Endothelial cell of umbilical vein (primary cell): ENCODE data around the gene ATP6V1G1. TPM values are rescaled to one million over a fixed set of nuclear protein-coding genes. Genes with fewer than 3 reads are reported as not detected.

Experiments
- BruUV-seq: library from RNA; stranded (reverse); fragments of 400-500 nt; replicated peaks from 2 replicates; lab custom pipeline; 2021; lab: Mats Ljungman, UMichigan
- CTCF ChIA-PET: fragments of 300-600, 350-600 bp; sonication (Branson Sonifier 250); formaldehyde crosslinking; loops from one replicate; lab custom pipeline; 2021; ENCODE audit warnings: antibody characterized with exemption, inconsistent platforms; lab: Charles Lee
- POLR2A ChIA-PET: fragments of 300-600, 350-600 bp; sonication (Branson Sonifier 250); formaldehyde crosslinking; loops from one replicate; lab custom pipeline; 2021; ENCODE audit warnings: antibody characterized with exemption, inconsistent platforms; lab: Charles Lee
- DNase-seq: peaks from one replicate; pipeline ENCODE4 v3.0.0-alpha.2; 2011; ENCODE audit warnings: low read depth, low spot score
- FAIRE-seq: peaks from 2 replicates; lab custom pipeline; 2011; peaks lifted over from hg19 to GRCh38; lab: Jason Lieb, UNC
- H2AFZ ChIP-seq: 2 replicates; pipeline ENCODE4 v1.6.0; 2012; ENCODE audit warnings: low read depth, low read length, control low read depth, inconsistent platforms
- H3K27ac ChIP-seq: 2 replicates; pipeline ENCODE4 v1.5.1; 2011; ENCODE audit warnings: low read depth, mild to moderate bottlenecking, control low read depth, low read length, moderate library complexity; ENCODE audit not compliant: insufficient read depth
- H3K27me3 ChIP-seq, 2 experiments: 2 replicates each; pipeline versions ENCODE4 v1.6.0 to v1.6.1; 2011; ENCODE audit warnings: low read length in 2 of 2, mixed read lengths in 1 of 2; ENCODE audit not compliant: control insufficient read depth in 2 of 2, insufficient read depth in 2 of 2
- H3K36me3 ChIP-seq, 2 experiments: 2 replicates in 1 of 2; 3 replicates in 1 of 2; pipeline ENCODE4 v1.5.1; 2011; ENCODE audit warnings: low read length in 2 of 2, mild to moderate bottlenecking in 1 of 2, moderate library complexity in 1 of 2; ENCODE audit not compliant: control insufficient read depth in 2 of 2, insufficient read depth in 2 of 2; ENCODE audit errors: extremely low read depth in 1 of 2
- H3K4me1 ChIP-seq: 3 replicates; pipeline ENCODE4 v1.5.1; 2011; ENCODE audit warnings: mild to moderate bottlenecking, low read length; ENCODE audit not compliant: control insufficient read depth, insufficient read depth; ENCODE audit errors: extremely low read depth
- H3K4me2 ChIP-seq: 2 replicates; pipeline ENCODE4 v1.6.1; 2011; ENCODE audit warnings: low read length, control low read depth, mixed read lengths; ENCODE audit not compliant: insufficient read depth
- H3K4me3 ChIP-seq, 3 experiments: fragments of 200-600 bp in 1 of 3; sonication (generic), shearing (Covaris generic) in 1 of 3; replicated peaks in 1 of 3; 2 replicates each; pipeline ENCODE4 v1.5.1; 2011 to 2016; ENCODE audit warnings: control low read depth in 3 of 3, low read length in 3 of 3, mild to moderate bottlenecking in 2 of 3, inconsistent platforms in 1 of 3, low read depth in 1 of 3, moderate library complexity in 1 of 3; ENCODE audit not compliant: insufficient read depth in 1 of 3
- H3K79me2 ChIP-seq: 2 replicates; pipeline ENCODE4 v1.6.0; 2012; ENCODE audit warnings: low read length, inconsistent platforms; ENCODE audit not compliant: control insufficient read depth, insufficient read depth
- H3K9ac ChIP-seq: replicated peaks from 2 replicates; pipeline ENCODE3; 2011; ENCODE audit warnings: low read length, control low read depth; ENCODE audit not compliant: insufficient read depth; ENCODE audit errors: extremely low read depth
- H3K9me1 ChIP-seq: replicated peaks from 3 replicates; pipeline ENCODE4 v1.6.0; 2011; ENCODE audit warnings: mild to moderate bottlenecking, low read length; ENCODE audit not compliant: control insufficient read depth, insufficient read depth; ENCODE audit errors: extremely low read depth
- H3K9me3 ChIP-seq: replicated peaks from 2 replicates; pipeline ENCODE4 v1.5.1; 2012; ENCODE audit warnings: low read length, inconsistent platforms; ENCODE audit not compliant: control insufficient read depth, insufficient read depth
- H4K20me1 ChIP-seq: replicated peaks from 2 replicates; pipeline ENCODE3; 2011; ENCODE audit warnings: mild to moderate bottlenecking, low read length; ENCODE audit not compliant: control insufficient read depth, insufficient read depth; ENCODE audit errors: extremely low read depth
- EZH2 ChIP-seq: IDR thresholded peaks from 2 replicates; pipeline ENCODE4 v1.6.1; 2012; ENCODE audit warnings: borderline replicate concordance, low read depth, mild to moderate bottlenecking, moderate library complexity, low read length, inconsistent platforms; ENCODE audit not compliant: severe bottlenecking
- FOS ChIP-seq: IDR thresholded peaks from 2 replicates; pipeline ENCODE4 v1.6.1; 2011; ENCODE audit warnings: mild to moderate bottlenecking, low read length, moderate library complexity, borderline replicate concordance; ENCODE audit not compliant: insufficient read depth
- GATA2 ChIP-seq: IDR thresholded peaks from 2 replicates; pipeline ENCODE4 v1.7.0; 2011; ENCODE audit warnings: low read depth, mild to moderate bottlenecking, moderate library complexity, mixed read lengths, low read length; ENCODE audit not compliant: insufficient read length, insufficient read depth
- JUN ChIP-seq: IDR thresholded peaks from 2 replicates; pipeline ENCODE4 v1.6.1; 2011; ENCODE audit warnings: borderline replicate concordance, low read depth; ENCODE audit not compliant: insufficient read length, insufficient read depth
- MYC ChIP-seq: IDR thresholded peaks from one replicate; pipeline ENCODE4 v1.6.1; 2011; ENCODE audit warnings: mild to moderate bottlenecking, low read depth, low read length
- POLR2A ChIP-seq: IDR thresholded peaks from 2 replicates; pipeline ENCODE4 v1.6.1; 2012; ENCODE audit warnings: low read depth, mild to moderate bottlenecking, control low read depth, low read length
- POLR2AphosphoS5 ChIP-seq: IDR thresholded peaks from 2 replicates; pipeline ENCODE4 v1.6.1; 2012; ENCODE audit warnings: low read depth, mild to moderate bottlenecking, control low read depth, low read length, moderate library complexity; ENCODE audit not compliant: insufficient read depth
- dilution Hi-C: fragments of 300-500 bp; cut with MboI; formaldehyde crosslinking; loops from one replicate; pipeline ENCODE4 v1.15.0; 2019; ENCODE audit warnings: low sequenced_read_pairs; ENCODE audit not compliant: extremely low pct_ligation_motif_present
- intact Hi-C: fragments of 100-400 bp; cut with micrococcal nuclease; formaldehyde crosslinking; loops from one replicate; pipeline ENCODE4 v1.10.0; 2022
- polyA plus RNA-seq, 4 experiments: library from polyadenylated mRNA; depleted of rRNA in 3 of 4; stranded (reverse) in 3 of 4; unstranded in 1 of 4; fragments of >200 nt; gene quantifications; 2 replicates each; pipeline versions ENCODE4 v1.2.1 to v1.2.3, GENCODE V29; 2011 to 2012; ENCODE audit warnings: missing spikeins in 1 of 4
- total RNA-seq: library from RNA; stranded (reverse); gene quantifications from 2 replicates; pipeline ENCODE4 v1.2.3, GENCODE V29; 2021
- TF ChIP-seq, protein P1 (sequence below): IDR thresholded peaks from 2 replicates; pipeline ENCODE4 v1.6.1; 2011; ENCODE audit not compliant: insufficient read depth, insufficient read length
- TF ChIP-seq, protein P2 (sequence below), 2 donors: IDR thresholded peaks; 1 replicate in 1 of 2; 2 replicates in 1 of 2; pipeline ENCODE4 v1.5.1; 2011; ENCODE audit warnings: low read length in 2 of 2, mild to moderate bottlenecking in 2 of 2, moderate library complexity in 2 of 2, control low read depth in 1 of 2, inconsistent platforms in 1 of 2, low read depth in 1 of 2; ENCODE audit not compliant: insufficient read depth in 1 of 2; ENCODE audit errors: extremely low read depth in 1 of 2

The ATP6V1G1 gene
- total and polyA plus RNA-seq, 2 donors (not counting 3 experiments of a cell fraction or from before 2014, with no cell fraction given), result 78.9 to 96.9 TPM

DNA sequence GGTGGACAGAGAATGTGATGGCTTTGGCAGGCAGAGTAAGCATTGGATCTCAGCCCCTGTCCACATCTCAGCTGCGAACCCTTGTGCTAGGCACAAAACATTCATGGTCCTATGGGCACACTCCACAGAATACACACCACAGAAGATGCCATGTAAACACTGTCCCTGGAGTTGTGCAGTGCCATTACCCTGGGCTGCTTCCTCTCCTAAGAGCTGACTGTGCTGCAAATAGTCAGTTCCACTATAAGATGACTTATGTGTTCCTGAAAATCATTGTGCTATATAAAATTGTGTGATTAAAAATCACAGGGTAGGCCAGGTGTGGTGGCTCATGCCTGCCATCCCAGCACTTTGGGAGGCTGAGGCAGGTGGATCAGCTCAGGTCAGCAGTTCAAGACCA lies 31.9 kb upstream of the ATP6V1G1 start:
- no peaks in the 10 kb centered on the region for H3K36me3 ChIP-seq
- no peak overlapping the region for H3K4me2 ChIP-seq
- H3K4me3 ChIP-seq, result no peak overlapping the region
- no peaks in the 10 kb centered on the region for H3K9me3 ChIP-seq
- no peaks in the 10 kb centered on the region for H3K9me1 ChIP-seq
- H3K4me1 ChIP-seq, result peaks cover 4% of the 10 kb centered on the region
- ChIA-PET CTCF (interaction anchor here (1.3 kb wide), 1 partner anchor 16 kb away, joined by 3 read pairs; no protein-coding TSS in a partner anchor), POLR2A (no interaction called here)
- no TSS peak for BruUV-seq
- DNase-seq (no peak), FAIRE-seq (no peak)
- dilution Hi-C loops (no loop called here), intact Hi-C loops (no loop called here)
- H4K20me1 ChIP-seq, result no peaks in the 10 kb centered on the region
- no peak overlapping the region for H3K9ac ChIP-seq
- no peak overlapping the region for H3K27ac ChIP-seq
- TF ChIP-seq GATA2 (no peak), POLR2AphosphoS5 (no peak), JUN (no peak), POLR2A (no peak), FOS (no peak), MYC (no peak), EZH2 (no peak)
- TF ChIP-seq, protein P1, sequence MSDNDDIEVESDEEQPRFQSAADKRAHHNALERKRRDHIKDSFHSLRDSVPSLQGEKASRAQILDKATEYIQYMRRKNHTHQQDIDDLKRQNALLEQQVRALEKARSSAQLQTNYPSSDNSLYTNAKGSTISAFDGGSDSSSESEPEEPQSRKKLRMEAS, result no peak
- TF ChIP-seq, protein P2, sequence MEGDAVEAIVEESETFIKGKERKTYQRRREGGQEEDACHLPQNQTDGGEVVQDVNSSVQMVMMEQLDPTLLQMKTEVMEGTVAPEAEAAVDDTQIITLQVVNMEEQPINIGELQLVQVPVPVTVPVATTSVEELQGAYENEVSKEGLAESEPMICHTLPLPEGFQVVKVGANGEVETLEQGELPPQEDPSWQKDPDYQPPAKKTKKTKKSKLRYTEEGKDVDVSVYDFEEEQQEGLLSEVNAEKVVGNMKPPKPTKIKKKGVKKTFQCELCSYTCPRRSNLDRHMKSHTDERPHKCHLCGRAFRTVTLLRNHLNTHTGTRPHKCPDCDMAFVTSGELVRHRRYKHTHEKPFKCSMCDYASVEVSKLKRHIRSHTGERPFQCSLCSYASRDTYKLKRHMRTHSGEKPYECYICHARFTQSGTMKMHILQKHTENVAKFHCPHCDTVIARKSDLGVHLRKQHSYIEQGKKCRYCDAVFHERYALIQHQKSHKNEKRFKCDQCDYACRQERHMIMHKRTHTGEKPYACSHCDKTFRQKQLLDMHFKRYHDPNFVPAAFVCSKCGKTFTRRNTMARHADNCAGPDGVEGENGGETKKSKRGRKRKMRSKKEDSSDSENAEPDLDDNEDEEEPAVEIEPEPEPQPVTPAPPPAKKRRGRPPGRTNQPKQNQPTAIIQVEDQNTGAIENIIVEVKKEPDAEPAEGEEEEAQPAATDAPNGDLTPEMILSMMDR (IDR thresholded peaks at IDR 0.05; ENCODE audit: extremely low read depth in 1 of 2, insufficient read depth in 1 of 2, low read depth in 1 of 2, low read length in 2 of 2), result no peak
- no peaks in the 10 kb centered on the region for H3K79me2 ChIP-seq
- H3K27me3 ChIP-seq, result no peaks in the 10 kb centered on the region
- no peak overlapping the region for H2AFZ ChIP-seq
